ENCODE data around the gene SYP.

The SYP gene

GRCh38 chrX:49247346-49247745 is 47.4 kb upstream of the SYP start:
- Histone ChIP-seq H3K4me1 (ENCODE audit: low read depth, poor library complexity, severe bottlenecking) (no peaks in the 10 kb centered on the region), H4K20me1 (ENCODE audit: insufficient read depth) (no peaks in the 10 kb centered on the region), H3K27ac (no peak overlapping the region), H3K4me3 (IDR thresholded peaks at IDR 0.05; ENCODE audit: insufficient read depth, low read depth, low read length) (no peak overlapping the region), H3K27me3 (ENCODE audit: insufficient read depth, low read depth) (no peaks in the 10 kb centered on the region), H3K4me2 (no peak overlapping the region), H3K36me3 (ENCODE audit: insufficient read depth) (no peaks in the 10 kb centered on the region), H3K79me2 (ENCODE audit: insufficient read depth, low read depth) (no peaks in the 10 kb centered on the region), H3K9ac (no peak overlapping the region), H2AFZ (ENCODE audit: low read depth) (no peak overlapping the region)
- TF ChIP-seq CTCF (conservative IDR thresholded peaks at IDR 0.05; ENCODE audit: low read depth, low read length): no peak

- no peak overlapping the region for H3K9ac ChIP-seq
- H3K27me3 ChIP-seq (ENCODE audit: insufficient read depth, low read depth): no peaks in the 10 kb centered on the region
- H3K36me3 ChIP-seq (ENCODE audit: insufficient read depth): no peaks in the 10 kb centered on the region
- H2AFZ ChIP-seq (ENCODE audit: low read depth): no peak overlapping the region
- H3K27ac ChIP-seq: no peak overlapping the region
- no peak for TF ChIP-seq CTCF (conservative IDR thresholded peaks at IDR 0.05; ENCODE audit: low read depth, low read length)
- H3K4me1 ChIP-seq (ENCODE audit: low read depth, poor library complexity, severe bottlenecking): no peaks in the 10 kb centered on the region
- H3K4me2 ChIP-seq: no peak overlapping the region
- no peaks in the 10 kb centered on the region for H3K79me2 ChIP-seq (ENCODE audit: insufficient read depth, low read depth)
- H4K20me1 ChIP-seq (ENCODE audit: insufficient read depth): no peaks in the 10 kb centered on the region
- no peak overlapping the region for H3K4me3 ChIP-seq (IDR thresholded peaks at IDR 0.05; ENCODE audit: insufficient read depth, low read depth, low read length)
Observed at GRCh38 chrX:49246541-49246940, 46.5 kb upstream of the SYP start.

GRCh38 chrX:49244207-49244606 is 44.2 kb upstream of the SYP start:
- H3K79me2 ChIP-seq (ENCODE audit: insufficient read depth, low read depth): no peaks in the 10 kb centered on the region
- H2AFZ ChIP-seq (ENCODE audit: low read depth): no peak overlapping the region
- no peak overlapping the region for H3K27ac ChIP-seq
- H3K9ac ChIP-seq: no peak overlapping the region
- no peaks in the 10 kb centered on the region for H3K4me1 ChIP-seq (ENCODE audit: low read depth, poor library complexity, severe bottlenecking)
- no peak for TF ChIP-seq CTCF (conservative IDR thresholded peaks at IDR 0.05; ENCODE audit: low read depth, low read length)
- H4K20me1 ChIP-seq (ENCODE audit: insufficient read depth): no peaks in the 10 kb centered on the region
- H3K27me3 ChIP-seq (ENCODE audit: insufficient read depth, low read depth): no peaks in the 10 kb centered on the region
- no peaks in the 10 kb centered on the region for H3K36me3 ChIP-seq (ENCODE audit: insufficient read depth)
- no peak overlapping the region for H3K4me3 ChIP-seq (IDR thresholded peaks at IDR 0.05; ENCODE audit: insufficient read depth, low read depth, low read length)
- H3K4me2 ChIP-seq: no peak overlapping the region

- H3K27me3 ChIP-seq (ENCODE audit: insufficient read depth, low read depth): no peaks in the 10 kb centered on the region
- H3K27ac ChIP-seq: no peak overlapping the region
- H4K20me1 ChIP-seq (ENCODE audit: insufficient read depth): no peaks in the 10 kb centered on the region
- no peaks in the 10 kb centered on the region for H3K4me1 ChIP-seq (ENCODE audit: low read depth, poor library complexity, severe bottlenecking)
- no peak overlapping the region for H2AFZ ChIP-seq (ENCODE audit: low read depth)
- no peaks in the 10 kb centered on the region for H3K79me2 ChIP-seq (ENCODE audit: insufficient read depth, low read depth)
- H3K9ac ChIP-seq: no peak overlapping the region
- H3K4me2 ChIP-seq: no peak overlapping the region
- no peak for TF ChIP-seq CTCF (conservative IDR thresholded peaks at IDR 0.05; ENCODE audit: low read depth, low read length)
- H3K4me3 ChIP-seq (IDR thresholded peaks at IDR 0.05; ENCODE audit: insufficient read depth, low read depth, low read length): no peak overlapping the region
- no peaks in the 10 kb centered on the region for H3K36me3 ChIP-seq (ENCODE audit: insufficient read depth)
Observed at GRCh38 chrX:49243166-49243565, 43.2 kb upstream of the SYP start.
